GM12875 (cell line): ENCODE measurements around the gene CHRNA1.

Experiments used
- H3K4me3 ChIP-seq: one replicate; pipeline ENCODE4 v1.5.1; 2011; ENCODE audit warnings: low read depth, low read length, control low read depth
- CTCF ChIP-seq: IDR thresholded peaks from 2 replicates; pipeline ENCODE4 v1.5.1; 2011; ENCODE audit warnings: low read depth, mild to moderate bottlenecking, control low read depth, inconsistent platforms, low read length, moderate library complexity, borderline replicate concordance; ENCODE audit not compliant: insufficient read depth

CHRNA1 gene

GRCh38 chr2:174708713-174709112 is 55.6 kb downstream of the CHRNA1 start:
- no peak for TF ChIP-seq CTCF
- no peak overlapping the region for H3K4me3 ChIP-seq

GRCh38 chr2:174705321-174705720 is 59.0 kb downstream of the CHRNA1 start:
- no peak for TF ChIP-seq CTCF
- H3K4me3 ChIP-seq, result no peak overlapping the region

- no peak for TF ChIP-seq CTCF
- H3K4me3 ChIP-seq, result no peak overlapping the region
Measured at GRCh38 chr2:174704642-174705041, 59.6 kb downstream of the CHRNA1 start.

GRCh38 chr2:174704061-174704460 is 60.2 kb downstream of the CHRNA1 start:
- no peak overlapping the region for H3K4me3 ChIP-seq
- TF ChIP-seq CTCF, result no peak

GRCh38 chr2:174703430-174703829 is 60.8 kb downstream of the CHRNA1 start:
- H3K4me3 ChIP-seq, result no peak overlapping the region
- TF ChIP-seq CTCF, result no peak

- TF ChIP-seq CTCF, result no peak
- no peak overlapping the region for H3K4me3 ChIP-seq
Measured at GRCh38 chr2:174702541-174702940, 61.7 kb downstream of the CHRNA1 start.

GRCh38 chr2:174699993-174700766 is 64.1 kb downstream of the CHRNA1 start:
- no peak overlapping the region for H3K4me3 ChIP-seq
- peak; percentile 46; the same call in 1 of the 2 replicates for TF ChIP-seq CTCF
